ENCODE measurements around the gene TEX26. TPM values are rescaled to one million over a fixed set of nuclear protein-coding genes. Genes with fewer than 3 reads are reported as not detected.

The TEX26 gene
- total RNA-seq, 2 donors from 2014 or later, result not detected

GRCh38 chr13:30985637-30986205 is 53.3 kb downstream of the TEX26 start:
- Histone ChIP-seq H3K9me3 (no peaks in the 10 kb centered on the region), H3K9ac (ENCODE audit: low read depth in 2 of 2, low read length in 2 of 2) (no peak overlapping the region), H3K4me1 (no peaks in the 10 kb centered on the region), H3K4me3 (no peak overlapping the region), H3K27ac (no peak overlapping the region), H3K27me3 (no peaks in the 10 kb centered on the region), H3K36me3 (no peaks in the 10 kb centered on the region)
- DNase-seq, result no peak
- TF ChIP-seq, protein P1, sequence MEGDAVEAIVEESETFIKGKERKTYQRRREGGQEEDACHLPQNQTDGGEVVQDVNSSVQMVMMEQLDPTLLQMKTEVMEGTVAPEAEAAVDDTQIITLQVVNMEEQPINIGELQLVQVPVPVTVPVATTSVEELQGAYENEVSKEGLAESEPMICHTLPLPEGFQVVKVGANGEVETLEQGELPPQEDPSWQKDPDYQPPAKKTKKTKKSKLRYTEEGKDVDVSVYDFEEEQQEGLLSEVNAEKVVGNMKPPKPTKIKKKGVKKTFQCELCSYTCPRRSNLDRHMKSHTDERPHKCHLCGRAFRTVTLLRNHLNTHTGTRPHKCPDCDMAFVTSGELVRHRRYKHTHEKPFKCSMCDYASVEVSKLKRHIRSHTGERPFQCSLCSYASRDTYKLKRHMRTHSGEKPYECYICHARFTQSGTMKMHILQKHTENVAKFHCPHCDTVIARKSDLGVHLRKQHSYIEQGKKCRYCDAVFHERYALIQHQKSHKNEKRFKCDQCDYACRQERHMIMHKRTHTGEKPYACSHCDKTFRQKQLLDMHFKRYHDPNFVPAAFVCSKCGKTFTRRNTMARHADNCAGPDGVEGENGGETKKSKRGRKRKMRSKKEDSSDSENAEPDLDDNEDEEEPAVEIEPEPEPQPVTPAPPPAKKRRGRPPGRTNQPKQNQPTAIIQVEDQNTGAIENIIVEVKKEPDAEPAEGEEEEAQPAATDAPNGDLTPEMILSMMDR (IDR thresholded peaks at IDR 0.05), result no peak
- intact Hi-C loops (cut with DNase I), result no loop called here

GRCh38 chr13:30991184-30991583 is 58.7 kb downstream of the TEX26 start:
- Histone ChIP-seq H3K4me1 (no peaks in the 10 kb centered on the region), H3K4me3 (no peak overlapping the region), H3K27me3 (no peaks in the 10 kb centered on the region), H3K27ac (no peak overlapping the region), H3K9me3 (no peaks in the 10 kb centered on the region), H3K9ac (ENCODE audit: low read depth in 2 of 2, low read length in 2 of 2) (no peak overlapping the region), H3K36me3 (no peaks in the 10 kb centered on the region)
- intact Hi-C loops (cut with DNase I), result no loop called here
- TF ChIP-seq, protein P1 (IDR thresholded peaks at IDR 0.05), result no peak
- no peak for DNase-seq

DNA sequence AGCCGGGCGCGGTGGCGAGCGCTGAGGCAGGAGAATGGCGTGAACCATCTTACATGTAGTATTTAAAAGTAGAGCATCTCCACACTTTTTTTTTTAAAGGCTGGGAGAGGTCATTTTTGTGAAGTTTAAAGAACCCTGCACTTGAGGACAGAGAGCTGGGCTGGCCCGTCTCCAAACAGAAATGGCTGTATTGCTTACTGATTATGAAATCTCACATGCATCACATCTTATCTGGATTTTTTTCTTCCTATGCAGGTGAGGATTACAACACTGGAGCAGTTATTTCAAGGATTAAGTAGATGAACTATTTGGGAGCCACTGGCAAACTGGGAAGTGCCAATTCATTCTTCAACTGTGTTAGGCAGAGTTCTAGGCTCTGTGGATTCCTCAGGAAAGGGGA is 59.5 kb downstream of the TEX26 start:
- Histone ChIP-seq H3K9me3 (no peaks in the 10 kb centered on the region), H3K36me3 (no peaks in the 10 kb centered on the region), H3K27ac (no peak overlapping the region), H3K9ac (ENCODE audit: low read depth in 2 of 2, low read length in 2 of 2) (no peak overlapping the region), H3K4me1 (no peaks in the 10 kb centered on the region), H3K4me3 (no peak overlapping the region), H3K27me3 (no peaks in the 10 kb centered on the region)
- TF ChIP-seq, protein P1 (IDR thresholded peaks at IDR 0.05), result no peak
- DNase-seq, result no peak
- intact Hi-C loops (cut with DNase I), result no loop called here

- no peak overlapping the region for H3K27ac ChIP-seq
- H3K9ac ChIP-seq (ENCODE audit: low read depth in 2 of 2, low read length in 2 of 2), result no peak overlapping the region
- no peak for DNase-seq
- H3K4me3 ChIP-seq, result no peak overlapping the region
- TF ChIP-seq, protein P1 (IDR thresholded peaks at IDR 0.05), result no peak
- no peaks in the 10 kb centered on the region for H3K4me1 ChIP-seq
- intact Hi-C loops (cut with DNase I), result no loop called here
- no peaks in the 10 kb centered on the region for H3K36me3 ChIP-seq
- H3K27me3 ChIP-seq, result no peaks in the 10 kb centered on the region
- H3K9me3 ChIP-seq, result no peaks in the 10 kb centered on the region
Measured at GRCh38 chr13:30995331-30995730, 62.9 kb downstream of the TEX26 start.

DNA sequence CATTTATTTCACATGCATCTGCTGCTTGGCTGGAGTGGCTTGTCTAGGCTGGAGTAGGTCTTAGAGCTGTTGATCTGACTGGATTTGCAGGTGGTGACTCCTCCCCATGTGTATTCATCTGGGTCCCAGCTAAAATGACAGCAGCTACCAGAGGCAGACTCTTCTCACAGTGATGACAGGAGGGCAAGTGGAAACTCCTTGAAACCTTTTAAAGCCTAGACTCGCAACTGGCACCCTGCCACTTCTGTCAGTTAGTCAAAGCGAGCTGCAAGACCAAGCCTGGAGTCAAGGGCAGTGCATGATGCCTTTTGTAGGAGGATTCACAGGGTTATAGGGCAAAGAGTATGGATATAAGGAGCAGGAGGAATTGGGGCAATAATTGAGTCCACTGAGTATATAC is 65.2 kb downstream of the TEX26 start:
- Histone ChIP-seq H3K4me1 (no peaks in the 10 kb centered on the region), H3K9me3 (no peaks in the 10 kb centered on the region), H3K4me3 (no peak overlapping the region), H3K27ac (no peak overlapping the region), H3K27me3 (no peaks in the 10 kb centered on the region), H3K9ac (ENCODE audit: low read depth in 2 of 2, low read length in 2 of 2) (no peak overlapping the region), H3K36me3 (no peaks in the 10 kb centered on the region)
- DNase-seq, result no peak
- intact Hi-C loops (cut with DNase I), result no loop called here
- TF ChIP-seq, protein P1 (IDR thresholded peaks at IDR 0.05), result no peak

All from colonic mucosa (tissue), 4 donors.